B cell (primary cell): Measurements from ENCODE around the gene TAF9. TPM values are rescaled to one million over a fixed set of nuclear protein-coding genes. Genes with fewer than 3 reads are reported as not detected.

Experiments
- ATAC-seq: fragments of 200-7000 bp; cut with Tn5 transposase; one replicate; pipeline ENCODE4 v1.10.0; 2021; ENCODE audit warnings: low read depth, mild to moderate bottlenecking, moderate number of reproducible peaks, moderate library complexity
- CTCF ChIA-PET: fragments of 350-600 bp; sonication (Branson Sonifier 250); formaldehyde crosslinking; loops from one replicate; lab custom pipeline; 2021; ENCODE audit warnings: antibody characterized with exemption, inconsistent platforms; lab: Charles Lee
- POLR2A ChIA-PET: fragments of 350-600 bp; sonication (Branson Sonifier 250); formaldehyde crosslinking; loops from one replicate; lab custom pipeline; 2021; ENCODE audit warnings: antibody characterized with exemption; lab: Charles Lee
- DNase-seq: peaks from one replicate; pipeline ENCODE4 v3.0.0; 2013
- H2AFZ ChIP-seq: 2 replicates; pipeline ENCODE4 v1.6.1; 2012; ENCODE audit warnings: mild to moderate bottlenecking, low read depth, low read length; ENCODE audit not compliant: insufficient read depth, poor library complexity, severe bottlenecking
- H3K27ac ChIP-seq, 2 donors: 1 replicate in 1 of 2; 2 replicates in 1 of 2; pipeline ENCODE4 v1.5.1; 2012 to 2013; ENCODE audit warnings: low read length in 2 of 2, mild to moderate bottlenecking in 2 of 2, moderate library complexity in 1 of 2
- H3K27me3 ChIP-seq, 4 experiments: fragments of 200-600 bp in 1 of 4; sonication (generic) in 1 of 4; replicated peaks in 1 of 4; 1 replicate in 2 of 4; 2 replicates in 2 of 4; pipeline versions ENCODE4 v1.6.1 to v1.7.0; 2013 to 2016; ENCODE audit warnings: low read length in 3 of 4, mild to moderate bottlenecking in 2 of 4, mixed read lengths in 1 of 4, moderate library complexity in 1 of 4; ENCODE audit not compliant: insufficient read depth in 4 of 4, control insufficient read depth in 3 of 4; ENCODE audit errors: control extremely low read depth in 1 of 4
- H3K36me3 ChIP-seq, 2 experiments: replicated peaks in 1 of 2; 1 replicate in 1 of 2; 2 replicates in 1 of 2; pipeline versions ENCODE4 v1.6.1 to v1.7.1; 2013; ENCODE audit warnings: low read length in 1 of 2; ENCODE audit not compliant: insufficient read depth in 2 of 2, control insufficient read depth in 1 of 2; ENCODE audit errors: control extremely low read depth in 1 of 2, extremely low read depth in 1 of 2
- H3K4me1 ChIP-seq, 2 donors: fragments of 200-600 bp in 1 of 2; sonication (generic) in 1 of 2; 1 replicate in 1 of 2; 2 replicates in 1 of 2; pipeline versions ENCODE4 v1.5.1 to v1.6.1; 2013 to 2017; ENCODE audit warnings: low read length in 2 of 2; ENCODE audit not compliant: control insufficient read depth in 2 of 2, insufficient read depth in 2 of 2
- H3K4me2 ChIP-seq: replicated peaks from 2 replicates; pipeline ENCODE3; 2012; ENCODE audit warnings: mild to moderate bottlenecking, low read depth, low read length; ENCODE audit not compliant: poor library complexity, severe bottlenecking
- H3K4me3 ChIP-seq, 5 experiments: fragments of 200-600 bp in 1 of 5; sonication (generic) in 1 of 5; 1 replicate in 3 of 5; 2 replicates in 2 of 5; pipeline versions ENCODE4 v1.5.1 to v1.7.0; 2011 to 2016; ENCODE audit warnings: low read length in 4 of 5, mild to moderate bottlenecking in 4 of 5, low read depth in 2 of 5, control low read depth in 1 of 5, moderate library complexity in 1 of 5; ENCODE audit not compliant: insufficient read depth in 1 of 5; ENCODE audit errors: control extremely low read depth in 1 of 5, extremely low read depth in 1 of 5
- H3K79me2 ChIP-seq: fragments of 200-600 bp; sonication (generic); one replicate; pipeline ENCODE4 v1.6.0; 2016; ENCODE audit warnings: low read length; ENCODE audit not compliant: control insufficient read depth, insufficient read depth
- H3K9ac ChIP-seq: fragments of 200-600 bp; sonication (generic); 2 replicates; pipeline ENCODE4 v1.6.1; 2017; ENCODE audit warnings: mild to moderate bottlenecking, low read length, moderate library complexity
- H3K9me3 ChIP-seq, 3 donors: one replicate each; pipeline versions ENCODE4 v1.6.1 to v1.7.1; 2013; ENCODE audit warnings: low read length in 2 of 3; ENCODE audit not compliant: control insufficient read depth in 2 of 3, insufficient read depth in 1 of 3; ENCODE audit errors: control extremely low read depth in 1 of 3
- H4K20me1 ChIP-seq: 2 replicates; pipeline ENCODE4 v1.6.0; 2012; ENCODE audit warnings: mild to moderate bottlenecking, low read length; ENCODE audit not compliant: insufficient read depth, control insufficient read depth, poor library complexity, severe bottlenecking
- H3K27ac Mint-ChIP-seq: one replicate; pipeline ENCODE4 v1.8.0; 2021; ENCODE audit warnings: mixed read lengths
- H3K27me3 Mint-ChIP-seq: one replicate; pipeline ENCODE4 v1.8.0; 2021; ENCODE audit warnings: mixed read lengths
- H3K4me1 Mint-ChIP-seq: one replicate; pipeline ENCODE4 v1.8.0; 2021; ENCODE audit warnings: mixed read lengths
- H3K4me3 Mint-ChIP-seq: one replicate; pipeline ENCODE4 v1.8.0; 2021; ENCODE audit warnings: mixed read lengths
- H3K9me3 Mint-ChIP-seq: one replicate; pipeline ENCODE4 v1.8.0; 2022; ENCODE audit warnings: mixed read lengths; ENCODE audit not compliant: insufficient read depth
- CTCF ChIP-seq: fragments of 200-600 bp; IDR thresholded peaks from one replicate; pipeline ENCODE4 v1.8.0; 2022; ENCODE audit warnings: antibody characterized with exemption, mild to moderate bottlenecking
- EZH2 ChIP-seq: IDR thresholded peaks from 2 replicates; pipeline ENCODE4 v1.6.1; 2012; ENCODE audit warnings: borderline replicate concordance, low read depth, mild to moderate bottlenecking, moderate library complexity, low read length; ENCODE audit not compliant: insufficient read depth, poor library complexity, severe bottlenecking
- WGBS: methylation state at CpG from one replicate; pipeline ENCODE4 v1.1.5; 2013; ENCODE audit warnings: missing lambda C conversion rate; ENCODE audit not compliant: insufficient coverage; 5-methylcytosine and 5-hydroxymethylcytosine counted together
- intact Hi-C: fragments of 100-400 bp; cut with micrococcal nuclease; formaldehyde crosslinking; loops from one replicate; pipeline ENCODE4 v1.10.0; 2022
- polyA plus RNA-seq: library from polyadenylated mRNA; depleted of rRNA; stranded (reverse); fragments of >200 nt; gene quantifications from 2 replicates; pipeline ENCODE4 v1.2.3, GENCODE V29; 2012
- total RNA-seq, 2 donors: library from RNA; stranded (reverse); fragments of 120-200 nt in 1 of 2; gene quantifications; 1 replicate in 1 of 2; 2 replicates in 1 of 2; pipeline versions ENCODE4 v1.2.3 to v1.2.4, GENCODE V29; 2013 to 2022

Gene TAF9
- total and polyA plus RNA-seq, 2 donors (not counting 1 experiment from before 2014, with no cell fraction given) = 42.0 to 64.6 TPM

GRCh38 chr5:69329905-69330489, 39.3 kb downstream of the TAF9 start:
- Histone ChIP-seq H3K4me3 (no peak overlapping the region), H4K20me1 (no peaks in the 10 kb centered on the region), H3K9me3 (peaks cover 0 to 6% (median 0%) of the 10 kb centered on the region in 3 donors), H3K36me3 (no peaks in the 10 kb centered on the region), H3K4me2 (no peak overlapping the region), H3K79me2 (no peaks in the 10 kb centered on the region), H3K4me1 (peaks cover 10 to 17% of the 10 kb centered on the region in 2 donors), H2AFZ (no peak overlapping the region), H3K9ac (no peak overlapping the region), H3K27me3 (no peaks in the 10 kb centered on the region), H3K27ac (no peak overlapping the region)
- ATAC-seq (no peak), DNase-seq (no peak)
- ChIA-PET CTCF (no interaction called here), POLR2A (no interaction called here)
- TF ChIP-seq CTCF = no peak
- TF ChIP-seq EZH2 = no peak
- Mint-ChIP-seq H3K9me3 (no peaks in the 10 kb centered on the region), H3K4me1 (peaks cover 15% of the 10 kb centered on the region), H3K4me3 (no peak overlapping the region), H3K27ac (no peak overlapping the region), H3K27me3 (no peaks in the 10 kb centered on the region)
- 98% methylated on average over 8 of the region's 9 CpGs for WGBS
- intact Hi-C loops = no loop called here

- no peak for DNase-seq
- Mint-ChIP-seq H3K9me3 (no peaks in the 10 kb centered on the region), H3K4me3 (no peak overlapping the region), H3K4me1 (no peaks in the 10 kb centered on the region), H3K27ac (no peak overlapping the region), H3K27me3 (no peaks in the 10 kb centered on the region)
- no peak overlapping the region for H3K9ac ChIP-seq
- no peak overlapping the region for H3K4me2 ChIP-seq
- H2AFZ ChIP-seq = no peak overlapping the region
- TF ChIP-seq CTCF (no peak), EZH2 (no peak)
- H3K27ac ChIP-seq = no peak overlapping the region
- no peaks in the 10 kb centered on the region for H3K27me3 ChIP-seq
- no peak for ATAC-seq
- POLR2A ChIA-PET = no interaction called here
- no peaks in the 10 kb centered on the region for H4K20me1 ChIP-seq
- H3K4me1 ChIP-seq = no peaks in the 10 kb centered on the region
- no peaks in the 10 kb centered on the region for H3K79me2 ChIP-seq
- no peaks in the 10 kb centered on the region for H3K36me3 ChIP-seq
- no CpG with 5 or more reads among the region's 1 CpG for WGBS
- H3K4me3 ChIP-seq = no peak overlapping the region
- CTCF ChIA-PET = no interaction called here
- intact Hi-C loops = no loop called here
- no peaks in the 10 kb centered on the region for H3K9me3 ChIP-seq
These were observed 43.0 kb downstream of the TAF9 start for GRCh38 chr5:69326365-69326764.
